Lower leg skin (tissue), 3 donors: ENCODE data around the gene COMMD8.

Experiments used
- CTCF ChIP-seq, 3 donors: fragments of 450-650 bp; IDR thresholded peaks; one replicate each; pipeline ENCODE4 v1.5.1; 2016; ENCODE audit warnings: antibody characterized with exemption in 3 of 3, mild to moderate bottlenecking in 3 of 3, moderate library complexity in 2 of 3
- POLR2A ChIP-seq, 2 donors: fragments of 450-650 bp; IDR thresholded peaks; one replicate each; pipeline ENCODE4 v1.6.1; 2016 to 2017; ENCODE audit warnings: antibody characterized with exemption in 2 of 2, mild to moderate bottlenecking in 1 of 2, moderate library complexity in 1 of 2

- TF ChIP-seq CTCF (IDR thresholded peaks at IDR 0.05) (no peak), POLR2A (IDR thresholded peaks at IDR 0.05) (no peak)
Observed at GRCh38 chr4:47444031-47444430, 19.5 kb downstream of the COMMD8 start.
